AG09309 (cell line): ENCODE results near the gene IFITM5.
"Not testable (repeated sequence)": the region's sequence is repeated elsewhere in the genome, so short reads cannot be mapped to it uniquely, and the experiment has no call there.

Source experiments
- DNase-seq: peaks from one replicate; pipeline ENCODE4 v3.0.0-alpha.2; 2010; ENCODE audit warnings: low read depth
- H3K4me3 ChIP-seq: 2 replicates; pipeline ENCODE4 v1.5.1; 2011; ENCODE audit warnings: mild to moderate bottlenecking, low read depth, low read length, moderate library complexity; ENCODE audit not compliant: control insufficient read depth
- CTCF ChIP-seq: IDR thresholded peaks from 2 replicates; pipeline ENCODE4 v1.5.1; 2011; ENCODE audit warnings: mild to moderate bottlenecking, low read depth, low read length, inconsistent platforms; ENCODE audit not compliant: insufficient read depth, control insufficient read depth; ENCODE audit errors: missing control alignments

IFITM5 gene

GRCh38 chr11:337711-338110, 38.4 kb upstream of the IFITM5 start:
- no peak overlapping the region for H3K4me3 ChIP-seq
- TF ChIP-seq CTCF: no peak
- DNase-seq: no peak

GRCh38 chr11:336659-337198, 37.4 kb upstream of the IFITM5 start:
- no peak for TF ChIP-seq CTCF
- no peak for DNase-seq
- no peak overlapping the region for H3K4me3 ChIP-seq

GRCh38 chr11:335779-336658, 36.7 kb upstream of the IFITM5 start:
- no peak overlapping the region for H3K4me3 ChIP-seq
- no peak for DNase-seq
- TF ChIP-seq CTCF: no peak

- no peak overlapping the region for H3K4me3 ChIP-seq
- no peak for TF ChIP-seq CTCF
- no peak for DNase-seq
Observed at GRCh38 chr11:334264-334994, 35.1 kb upstream of the IFITM5 start.

- not testable (repeated sequence) for H3K4me3 ChIP-seq, DNase-seq
Observed at GRCh38 chr11:333616-334263, 34.4 kb upstream of the IFITM5 start.

GRCh38 chr11:332651-333480, 33.5 kb upstream of the IFITM5 start:
- no peak overlapping the region for H3K4me3 ChIP-seq
- TF ChIP-seq CTCF: no peak
- no peak for DNase-seq
